GM18868 (cell line): ENCODE results near the gene FBXO31.
A peak's percentile ranks its signal among the peaks of the same experiment; 100 is the strongest.
"Not testable (repeated sequence)": the region's sequence is repeated elsewhere in the genome, so short reads cannot be mapped to it uniquely, and the experiment has no call there.

Experiments used
- ATAC-seq: cut with Tn5 transposase; IDR thresholded peaks from one replicate; pipeline ENCODE4 v1.9.1; 2021; ENCODE audit warnings: mild to moderate bottlenecking, moderate library complexity; ENCODE audit not compliant: unreplicated experiment

FBXO31 gene

DNA sequence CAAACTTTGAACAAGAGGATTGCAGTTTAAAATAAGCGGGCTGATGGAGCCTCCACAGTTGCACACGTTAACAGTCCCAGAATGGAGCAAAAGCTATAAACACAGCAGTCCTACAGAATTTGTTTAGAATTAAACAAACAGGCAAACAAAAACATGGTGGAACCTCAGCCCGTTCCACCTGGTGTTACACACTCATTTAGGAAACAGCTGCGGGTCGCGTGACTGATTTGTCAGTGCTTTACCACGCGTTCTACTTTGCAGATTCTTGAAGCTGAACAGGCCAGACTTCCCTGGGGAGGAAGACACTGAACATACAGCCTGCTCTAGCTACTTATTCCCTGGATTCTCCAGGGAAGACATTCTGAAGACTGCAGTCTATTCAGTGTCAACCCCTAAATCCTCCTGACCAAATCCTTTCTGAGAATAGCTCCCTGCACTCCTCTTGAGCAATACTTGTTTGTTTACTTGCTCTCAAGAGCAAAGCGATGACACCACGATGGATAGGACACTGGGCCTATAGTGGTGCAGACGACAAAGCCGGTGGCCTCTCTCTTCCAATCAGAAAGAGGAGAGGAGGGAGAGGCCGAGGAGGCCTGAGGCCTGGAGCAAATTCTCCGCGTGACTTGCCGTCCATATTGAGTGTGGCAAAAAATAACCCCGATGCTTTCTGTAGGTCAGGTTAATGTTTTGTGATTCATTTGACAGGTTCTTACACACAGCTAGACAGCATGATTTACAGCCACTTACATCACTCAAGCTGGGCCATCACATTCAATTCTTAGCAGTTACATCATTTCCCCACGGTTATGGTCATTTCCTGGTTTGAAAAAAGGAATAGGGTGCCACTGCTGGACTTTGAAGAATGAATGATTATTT lies 4.6 kb upstream of the FBXO31 start:
- peak; percentile 55 for ATAC-seq

DNA sequence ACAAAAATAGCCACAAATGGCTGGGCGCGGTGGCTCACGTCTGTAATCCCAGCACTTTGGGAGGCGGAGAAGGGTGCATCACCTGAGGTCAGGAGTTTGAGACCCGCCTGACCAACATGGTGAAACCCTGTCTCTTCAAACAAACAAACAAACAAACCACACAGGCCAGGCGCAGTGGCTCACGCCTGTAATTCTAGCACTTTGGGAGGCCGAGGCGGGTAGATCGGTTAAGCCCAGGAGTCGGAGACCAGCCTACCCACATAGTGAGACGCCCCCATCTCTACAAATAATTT lies 1.2 kb upstream of the FBXO31 start:
- ATAC-seq: not testable (repeated sequence)

DNA sequence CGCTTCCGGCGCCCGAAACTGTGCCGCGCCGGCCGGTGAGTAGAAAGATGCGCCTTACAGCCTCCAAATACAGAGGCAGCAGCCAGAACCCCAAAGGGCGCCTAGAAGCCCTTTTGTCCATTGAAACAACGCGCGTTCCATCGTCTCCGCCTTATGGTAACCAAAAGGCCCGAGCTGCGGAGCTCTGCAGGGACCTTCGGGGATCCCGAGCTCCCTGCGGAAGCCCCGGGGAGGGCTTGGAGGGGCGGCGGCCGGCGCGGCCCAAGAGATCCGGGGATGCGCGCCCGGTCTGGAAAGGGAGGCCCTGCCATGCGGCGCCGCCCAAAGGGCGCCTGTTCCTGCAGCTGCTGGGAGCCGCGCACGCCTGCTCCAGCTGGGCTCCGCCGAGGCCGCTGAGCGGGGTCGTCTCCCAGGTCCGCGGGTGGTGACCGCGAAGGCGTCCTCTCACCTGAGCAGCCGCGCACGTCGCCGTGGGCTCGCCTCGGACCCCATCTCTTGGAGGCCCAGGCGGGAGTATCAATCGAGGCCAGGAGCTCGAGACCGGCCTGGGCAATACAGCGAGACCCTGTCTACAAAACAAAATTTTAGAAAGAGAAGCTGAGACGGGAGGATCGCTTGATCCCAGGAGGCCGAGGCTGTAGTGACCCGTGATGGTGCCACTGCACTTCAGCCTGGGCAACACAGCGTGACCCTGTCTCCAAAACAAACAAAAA lies 742 bp upstream of the FBXO31 start:
- ATAC-seq: peak; percentile 8

- no peak for ATAC-seq
Measured at GRCh38 chr16:87382023-87382785, 1.4 kb downstream of the FBXO31 start.

DNA sequence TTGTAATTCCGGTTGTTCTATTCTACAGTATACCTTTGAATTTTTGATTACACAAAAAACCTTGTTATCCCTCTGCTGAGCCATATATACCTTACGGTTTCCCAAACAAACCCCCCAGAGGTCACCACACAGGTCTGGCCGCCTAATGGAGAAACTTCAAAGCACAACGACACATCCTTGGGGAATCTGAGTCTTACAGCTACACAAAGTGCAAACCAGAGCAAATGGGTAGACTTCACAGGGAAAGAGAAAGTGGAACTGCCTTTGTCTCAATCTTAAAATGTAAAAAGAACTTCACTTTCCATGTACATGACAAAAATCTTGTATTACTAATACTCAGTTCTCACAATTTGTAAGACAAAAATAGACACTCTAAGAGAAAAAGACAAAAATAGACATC lies 2.7 kb downstream of the FBXO31 start:
- no peak for ATAC-seq

- ATAC-seq: no peak
Measured at GRCh38 chr16:87380403-87380802, 3.2 kb downstream of the FBXO31 start.

GRCh38 chr16:87379312-87379752 lies 4.2 kb downstream of the FBXO31 start:
- not testable (repeated sequence) for ATAC-seq

- ATAC-seq: no peak
Measured at GRCh38 chr16:87376660-87377059, 6.9 kb downstream of the FBXO31 start.

DNA sequence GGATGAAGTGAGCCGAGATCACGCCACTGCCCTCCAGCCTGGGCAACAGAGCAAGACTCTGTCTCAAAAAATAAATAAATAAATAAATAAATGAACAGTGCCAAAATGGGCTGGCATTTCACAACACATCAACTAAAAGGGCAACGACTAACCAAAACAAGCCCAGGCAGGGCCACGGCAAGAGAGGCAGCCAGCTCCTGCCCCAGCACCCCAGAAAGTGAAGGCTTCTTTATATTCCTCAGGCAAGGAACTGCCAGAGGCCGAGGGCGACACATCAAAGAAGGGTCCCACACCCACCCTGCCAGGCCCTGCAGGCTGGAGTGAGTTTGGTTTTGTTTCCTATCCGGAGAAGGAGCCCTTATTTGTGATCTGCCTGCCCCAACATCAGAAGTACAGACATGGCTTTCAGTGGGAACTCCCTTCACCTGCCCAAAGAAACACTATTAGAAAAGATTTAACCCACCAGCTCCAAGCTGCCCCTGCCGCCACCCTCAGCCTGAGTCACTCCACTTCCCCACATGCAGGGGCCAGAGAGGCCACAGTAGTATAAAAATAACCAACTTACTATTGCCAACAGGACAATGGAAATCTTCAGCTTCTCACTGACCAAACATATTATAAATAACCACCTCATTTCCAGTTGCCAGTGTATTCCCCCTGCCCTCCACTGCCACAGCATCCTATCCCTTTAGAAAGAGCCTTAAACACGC lies 8.0 kb downstream of the FBXO31 start:
- no peak for ATAC-seq

- ATAC-seq: no peak
Measured at GRCh38 chr16:87374313-87374712, 9.3 kb downstream of the FBXO31 start.

DNA sequence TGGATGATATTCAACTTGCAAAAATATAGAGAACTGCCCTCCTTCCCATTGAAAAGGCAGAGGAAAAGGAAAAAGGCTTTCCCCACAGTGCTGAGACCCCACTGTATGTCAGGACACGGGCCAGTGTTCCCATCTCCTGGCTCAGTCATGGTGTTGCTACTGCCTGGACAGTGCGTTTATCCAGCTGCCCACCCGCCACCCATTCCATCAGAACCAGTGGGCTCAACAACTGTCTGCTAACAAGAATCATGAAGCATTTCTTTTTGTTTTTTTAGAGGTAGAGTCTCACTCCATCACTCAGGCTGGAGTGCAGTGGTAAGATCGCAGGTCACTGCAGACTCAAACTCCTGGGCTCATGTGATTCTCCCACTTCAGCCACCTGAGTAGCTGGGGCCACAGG lies 11.3 kb downstream of the FBXO31 start:
- no peak for ATAC-seq

GRCh38 chr16:87371261-87371866 lies 12.2 kb downstream of the FBXO31 start:
- ATAC-seq: no peak

GRCh38 chr16:87369796-87370719 lies 13.5 kb downstream of the FBXO31 start:
- no peak for ATAC-seq

DNA sequence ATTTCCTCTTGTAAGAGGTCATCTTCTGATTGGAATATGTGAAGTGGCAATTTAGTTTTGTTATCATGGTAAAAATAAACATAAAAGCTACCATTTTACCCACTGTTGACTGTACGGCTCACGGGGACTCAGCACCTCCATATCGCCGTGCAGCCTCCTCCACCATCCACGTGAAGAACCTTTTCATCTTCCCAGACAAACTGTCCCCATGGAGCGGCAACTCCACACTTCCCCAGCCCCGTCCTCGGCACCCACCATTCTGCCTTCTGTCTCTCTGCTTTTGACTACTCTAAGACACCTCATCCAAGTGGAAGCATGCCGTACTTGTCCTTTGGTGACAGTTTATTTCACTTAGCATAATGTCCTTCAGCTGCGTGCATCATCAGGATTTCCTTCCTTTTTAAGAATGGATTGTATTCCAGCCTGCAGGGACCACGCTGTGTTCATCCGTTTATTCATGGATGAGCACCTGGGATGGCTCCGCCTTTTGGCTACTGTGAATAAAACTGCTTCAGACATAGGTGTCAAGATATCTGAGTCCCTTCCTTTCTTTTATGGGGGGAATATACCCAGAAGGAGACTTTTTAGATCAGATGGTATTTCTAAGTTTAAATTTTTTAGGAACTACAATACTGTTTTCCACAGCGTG lies 14.3 kb downstream of the FBXO31 start:
- ATAC-seq: no peak

- no peak for ATAC-seq
Measured at GRCh38 chr16:87368029-87368770, 15.4 kb downstream of the FBXO31 start.

DNA sequence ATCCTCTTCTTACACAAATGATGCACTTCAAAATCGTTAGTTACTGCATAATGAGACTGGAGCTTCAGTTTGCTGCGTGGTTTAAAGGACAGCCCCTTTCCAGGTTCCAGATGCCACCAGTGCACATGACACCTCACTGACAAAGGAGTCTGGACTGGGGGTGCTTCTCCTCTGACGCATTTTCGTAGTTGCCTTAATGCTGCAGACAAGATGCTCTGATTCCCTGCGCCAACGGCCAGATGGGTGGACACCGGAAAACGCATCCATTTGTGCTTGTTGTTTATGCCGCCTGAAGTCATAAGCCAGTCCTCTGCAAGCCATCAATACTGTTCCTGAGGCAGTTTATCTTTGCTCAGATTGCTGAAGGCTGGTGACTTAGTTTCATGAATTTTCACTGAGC lies 16.0 kb downstream of the FBXO31 start:
- no peak for ATAC-seq

DNA sequence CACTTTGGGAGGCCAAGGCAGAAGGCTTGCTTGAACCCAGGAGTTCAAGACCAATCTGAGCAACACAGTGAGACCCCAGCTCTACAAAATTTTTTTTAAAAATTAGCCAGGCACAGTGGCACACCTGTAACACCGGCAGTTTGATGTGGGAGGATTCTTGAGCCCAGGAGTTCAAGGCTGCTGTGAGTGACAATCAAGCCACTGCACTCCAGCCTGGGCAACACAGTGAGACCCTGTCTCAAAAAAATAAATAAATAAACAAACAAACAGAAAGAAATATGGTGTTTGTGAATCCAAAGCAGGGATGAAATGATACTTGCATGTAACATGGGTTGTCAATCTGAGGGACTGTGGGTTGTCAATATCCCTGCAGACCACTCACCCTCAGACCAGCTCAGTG lies 16.6 kb downstream of the FBXO31 start:
- no peak for ATAC-seq

DNA sequence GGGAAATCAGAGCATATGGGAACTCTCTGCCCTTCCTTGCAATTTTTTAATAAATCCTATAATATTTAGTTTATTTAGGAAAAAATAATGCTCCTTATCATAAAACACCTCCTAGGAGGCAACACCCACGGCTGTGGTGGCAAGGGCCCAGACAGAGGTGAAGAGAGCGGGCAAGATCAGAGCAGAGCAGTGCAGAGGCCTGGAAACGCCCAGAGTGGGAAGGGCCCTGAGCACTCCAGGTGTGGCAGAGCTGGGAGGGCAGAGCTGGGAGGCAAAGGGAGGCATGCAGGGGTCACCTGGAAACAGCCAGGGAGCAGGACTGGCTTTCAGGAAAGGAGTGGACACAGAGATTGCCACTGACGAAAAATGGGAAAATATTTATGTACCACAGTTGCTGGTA lies 17.3 kb downstream of the FBXO31 start:
- no peak for ATAC-seq
